Loucy (cell line): ENCODE results near the gene HEBP2.

ENCODE experiments used
- EZH2phosphoT487 ChIP-seq: fragments of 200-600 bp; IDR thresholded peaks from 2 replicates; pipeline ENCODE4 v1.6.1; 2018; ENCODE audit warnings: antibody characterized with exemption, mild to moderate bottlenecking, moderate library complexity, borderline replicate concordance
- TF ChIP-seq, protein P1 (sequence below): fragments of 200-600 bp; sonication (generic); conservative IDR thresholded peaks from 2 replicates; pipeline ENCODE4 v1.5.1; 2014; ENCODE audit warnings: mild to moderate bottlenecking, antibody characterized with exemption, low read length

DNA sequence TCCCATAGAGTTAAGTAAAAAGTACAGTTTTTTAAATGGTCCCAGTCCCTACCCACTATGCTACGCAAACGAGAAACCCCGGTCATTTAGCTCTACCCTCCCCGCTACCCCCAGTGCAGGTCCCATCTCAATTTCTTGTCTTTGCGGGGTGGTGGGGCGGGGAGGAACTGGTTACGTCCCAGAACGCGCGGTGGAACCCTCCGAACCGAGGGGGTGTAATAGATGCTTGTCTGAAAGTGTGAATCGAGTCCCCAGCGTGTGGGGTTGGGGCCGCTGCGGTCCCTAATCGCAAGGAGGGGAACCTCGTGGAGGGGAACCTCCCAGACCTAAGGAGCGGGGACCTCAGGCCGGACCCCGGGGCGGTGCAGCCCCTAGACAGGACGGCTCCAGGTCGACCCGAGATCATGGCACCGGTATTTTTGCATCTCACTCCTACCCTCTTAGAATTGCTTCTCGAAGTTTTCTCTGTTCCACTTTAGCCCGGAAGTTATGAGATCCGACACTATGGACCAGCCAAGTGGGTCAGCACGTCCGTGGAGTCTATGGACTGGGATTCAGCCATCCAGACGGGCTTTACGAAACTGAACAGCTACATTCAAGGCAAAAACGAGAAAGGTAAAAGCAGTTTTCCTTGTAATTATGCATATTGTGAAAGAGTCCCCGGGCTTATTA is 779 bp downstream of the HEBP2 start:
- TF ChIP-seq, protein P1, sequence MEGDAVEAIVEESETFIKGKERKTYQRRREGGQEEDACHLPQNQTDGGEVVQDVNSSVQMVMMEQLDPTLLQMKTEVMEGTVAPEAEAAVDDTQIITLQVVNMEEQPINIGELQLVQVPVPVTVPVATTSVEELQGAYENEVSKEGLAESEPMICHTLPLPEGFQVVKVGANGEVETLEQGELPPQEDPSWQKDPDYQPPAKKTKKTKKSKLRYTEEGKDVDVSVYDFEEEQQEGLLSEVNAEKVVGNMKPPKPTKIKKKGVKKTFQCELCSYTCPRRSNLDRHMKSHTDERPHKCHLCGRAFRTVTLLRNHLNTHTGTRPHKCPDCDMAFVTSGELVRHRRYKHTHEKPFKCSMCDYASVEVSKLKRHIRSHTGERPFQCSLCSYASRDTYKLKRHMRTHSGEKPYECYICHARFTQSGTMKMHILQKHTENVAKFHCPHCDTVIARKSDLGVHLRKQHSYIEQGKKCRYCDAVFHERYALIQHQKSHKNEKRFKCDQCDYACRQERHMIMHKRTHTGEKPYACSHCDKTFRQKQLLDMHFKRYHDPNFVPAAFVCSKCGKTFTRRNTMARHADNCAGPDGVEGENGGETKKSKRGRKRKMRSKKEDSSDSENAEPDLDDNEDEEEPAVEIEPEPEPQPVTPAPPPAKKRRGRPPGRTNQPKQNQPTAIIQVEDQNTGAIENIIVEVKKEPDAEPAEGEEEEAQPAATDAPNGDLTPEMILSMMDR, result no peak
- TF ChIP-seq EZH2phosphoT487, result no peak
